Body of pancreas (tissue), 4 donors: ENCODE data around the gene NPAS2. TPM values are rescaled to one million over a fixed set of nuclear protein-coding genes. Genes with fewer than 3 reads are reported as not detected.

Experiments used
- ATAC-seq: fragments of 150-250 bp; one replicate; pipeline ENCODE4 v1.9.1; 2016
- DNase-seq, 4 donors: peaks; one replicate each; pipeline ENCODE4 v3.0.0-alpha.2; 2019
- H3K27ac ChIP-seq, 4 donors: fragments of 200-600 bp; sonication (generic); 1 replicate in 3 of 4; 2 replicates in 1 of 4; pipeline versions ENCODE4 v1.5.1 to v1.6.1; 2016 to 2019; ENCODE audit warnings: mild to moderate bottlenecking in 1 of 4, mixed read lengths in 1 of 4, moderate library complexity in 1 of 4
- H3K27me3 ChIP-seq, 2 donors: fragments of 200-600 bp; sonication (generic); one replicate each; pipeline ENCODE4 v1.6.0; 2016; ENCODE audit warnings: mild to moderate bottlenecking in 1 of 2
- H3K36me3 ChIP-seq, 2 donors: fragments of 200-600 bp; sonication (generic); replicated peaks in 1 of 2; 2 replicates each; pipeline ENCODE4 v1.5.1; 2016; ENCODE audit warnings: low read depth in 2 of 2; ENCODE audit not compliant: insufficient read depth in 1 of 2
- H3K4me1 ChIP-seq: fragments of 200-600 bp; sonication (generic); one replicate; pipeline ENCODE4 v1.6.0; 2016
- H3K4me3 ChIP-seq, 2 donors: fragments of 200-600 bp; sonication (generic); 1 replicate in 1 of 2; 2 replicates in 1 of 2; pipeline ENCODE4 v1.5.1; 2016 to 2019
- H3K9me3 ChIP-seq, 3 donors: fragments of 200-600 bp; sonication (generic); 1 replicate in 2 of 3; 2 replicates in 1 of 3; pipeline ENCODE4 v1.5.1; 2016
- CTCF ChIP-seq, 7 experiments: fragments of 450-650 bp in 4 of 7; fragments of 200-600 bp in 3 of 7; sonication (generic) in 3 of 7; IDR thresholded peaks; one replicate each; pipeline ENCODE4 v1.5.1; 2016 to 2019; ENCODE audit warnings: antibody characterized with exemption in 7 of 7
- POLR2A ChIP-seq, 3 donors: fragments of 450-650 bp; IDR thresholded peaks; one replicate each; pipeline ENCODE4 v1.6.1; 2016; ENCODE audit warnings: antibody characterized with exemption in 3 of 3, mild to moderate bottlenecking in 2 of 3
- WGBS, 2 donors: methylation state at CpG; one replicate each; pipeline ENCODE4 v1.1.5; 2017; 5-methylcytosine and 5-hydroxymethylcytosine counted together
- intact Hi-C: fragments of 100-400 bp; cut with DNase I; formaldehyde crosslinking; loops from one replicate; pipeline ENCODE4 v1.15.1; 2023
- total RNA-seq, 2 donors: library from RNA; depleted of rRNA; stranded (reverse); fragments of >200 nt; gene quantifications; one replicate each; pipeline ENCODE4 v1.1.0, GENCODE V29; 2016

The NPAS2 gene
- total RNA-seq, 2 donors from 2014 or later = 32.7 to 51.7 TPM

DNA sequence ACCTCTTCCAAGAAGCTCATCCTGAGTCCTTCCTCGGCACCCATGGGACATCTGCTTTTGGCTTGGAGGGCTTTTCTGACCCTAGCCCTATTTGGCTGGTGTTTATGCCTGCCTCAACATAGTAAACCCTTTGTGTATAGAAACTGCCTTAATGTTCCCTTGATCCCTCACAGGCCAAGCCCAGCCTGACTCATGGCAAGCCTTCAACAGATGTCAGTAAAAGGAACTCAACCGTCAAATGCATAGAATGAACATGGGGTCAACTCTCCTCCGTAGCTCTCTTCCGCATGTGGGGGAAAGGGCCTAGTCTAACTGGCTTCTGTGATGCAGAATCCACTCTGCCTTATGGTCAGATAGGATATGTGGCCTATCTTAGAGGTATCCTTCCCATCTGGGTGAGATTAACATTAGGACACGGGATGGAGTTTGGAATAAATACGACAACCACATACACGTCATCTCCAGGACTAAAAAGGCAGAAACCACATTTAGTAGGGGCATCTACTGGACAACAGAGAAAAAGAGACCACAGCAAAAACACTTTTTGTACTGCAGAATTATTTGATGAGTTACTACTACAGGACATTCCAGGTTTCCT is 2.5 kb upstream of the NPAS2 start:
- WGBS, 2 donors = 95 to 97% methylated on average over 7 of the region's 7 CpGs
- Histone ChIP-seq H3K4me3 (no peak overlapping the region), H3K4me1 (peaks cover 36% of the 10 kb centered on the region)

GRCh38 chr2:100818003-100818605 is 1.8 kb upstream of the NPAS2 start:
- no peaks in the 10 kb centered on the region for H3K36me3 ChIP-seq
- no peaks in the 10 kb centered on the region for H3K27me3 ChIP-seq
- intact Hi-C loops = no loop called here
- WGBS, 2 donors = 24 to 25% methylated on average over 16 of the region's 16 CpGs
- peak overlapping the region; percentile 76 to 90 (median 83) for H3K27ac ChIP-seq
- H3K4me3 ChIP-seq = peak overlapping the region in 1 of 2 donors; percentile 15
- no peaks in the 10 kb centered on the region for H3K9me3 ChIP-seq
- no peak for TF ChIP-seq CTCF (IDR thresholded peaks at IDR 0.05)
- TF ChIP-seq POLR2A (IDR thresholded peaks at IDR 0.05) = no peak
- peaks cover 42% of the 10 kb centered on the region for H3K4me1 ChIP-seq
- ATAC-seq (peak; percentile 2), DNase-seq (no peak)

More for the DNA sequence above, 2.5 kb upstream of the NPAS2 start:
- H3K9me3 ChIP-seq = no peaks in the 10 kb centered on the region
- H3K27me3 ChIP-seq = no peaks in the 10 kb centered on the region
- no peak for ATAC-seq
- DNase-seq = no peak
- intact Hi-C loops = no loop called here
- H3K27ac ChIP-seq = no peak overlapping the region
- H3K36me3 ChIP-seq = no peaks in the 10 kb centered on the region
- no peak for TF ChIP-seq CTCF (IDR thresholded peaks at IDR 0.05)
- no peak for TF ChIP-seq POLR2A (IDR thresholded peaks at IDR 0.05)

DNA sequence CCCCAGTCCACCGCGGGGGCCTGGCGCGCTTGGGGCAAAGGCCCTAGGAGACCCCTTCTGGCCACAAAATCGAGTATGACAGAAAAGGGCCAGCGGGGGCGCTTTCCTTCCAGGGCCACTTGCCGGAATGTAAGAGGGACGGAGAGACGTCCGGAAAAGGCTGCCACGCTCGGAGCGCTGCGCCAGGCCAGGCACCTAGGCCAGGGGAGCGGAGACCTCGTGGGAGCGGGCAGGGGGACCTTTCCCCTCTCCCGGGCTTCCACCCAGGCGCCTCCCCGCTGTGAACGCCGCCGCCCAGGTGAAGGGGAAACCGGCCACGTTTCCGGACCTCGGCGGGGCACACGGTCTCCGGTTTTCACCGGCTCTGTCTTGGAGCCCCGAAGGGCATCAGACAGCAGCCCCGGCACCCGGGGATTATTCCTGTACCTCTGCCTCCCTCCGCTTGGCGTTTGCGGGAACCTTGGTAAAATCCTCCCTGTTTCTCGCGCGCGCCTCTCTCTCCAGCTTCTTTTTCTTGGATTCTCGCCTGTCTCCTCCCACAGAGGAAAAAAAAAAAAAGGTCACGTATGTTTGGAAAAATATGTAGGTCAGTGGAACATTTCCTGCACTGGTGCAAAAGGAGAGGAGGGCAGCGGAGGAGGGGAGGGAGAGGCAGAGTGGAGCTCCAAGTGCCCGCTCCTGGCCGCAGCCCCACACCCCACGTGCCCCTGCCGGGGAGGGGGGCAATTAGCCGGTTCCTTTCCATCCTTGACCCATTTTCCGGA is 1.2 kb upstream of the NPAS2 start:
- Histone ChIP-seq H3K4me1 (peaks cover 48% of the 10 kb centered on the region), H3K4me3 (peak overlapping the region; percentile 15 to 41), H3K27ac (peak overlapping the region; percentile 76 to 90 (median 83)), H3K27me3 (no peaks in the 10 kb centered on the region), H3K9me3 (no peaks in the 10 kb centered on the region), H3K36me3 (no peaks in the 10 kb centered on the region)
- peak; percentile 75 to 89 (median 88) for DNase-seq
- intact Hi-C loops = no loop called here
- peak; percentile 74 for ATAC-seq
- peak; percentile 55 to 78 (median 70) for TF ChIP-seq POLR2A (IDR thresholded peaks at IDR 0.05)
- peak in 5 of 7 experiments; percentile 12 to 48 (median 41) for TF ChIP-seq CTCF (IDR thresholded peaks at IDR 0.05)
- 2% methylated on average over 46 to 51 of the region's 51 CpGs for WGBS, 2 donors

- Histone ChIP-seq H3K9me3 (no peaks in the 10 kb centered on the region), H3K36me3 (no peaks in the 10 kb centered on the region), H3K4me1 (peaks cover 47% of the 10 kb centered on the region), H3K27me3 (no peaks in the 10 kb centered on the region), H3K27ac (peak overlapping the region; percentile 68 to 90 (median 83)), H3K4me3 (peak overlapping the region; percentile 62 to 88)
- 7% methylated on average over 3 of the region's 43 CpGs; no CpG with 5 or more reads in 1 of the 2 donors for WGBS, 2 donors
- intact Hi-C loops = loop anchor here (10.0 kb wide), 1 partner anchor 75 kb away; no protein-coding TSS in a partner anchor
- no peak for DNase-seq
- no peak for ATAC-seq
- TF ChIP-seq POLR2A (IDR thresholded peaks at IDR 0.05) (no peak), CTCF (IDR thresholded peaks at IDR 0.05) (no peak)
Measured at GRCh38 chr2:100820273-100820522, 259 bp downstream of the NPAS2 start.
